GM12891 (cell line): Measurements from ENCODE around the gene EFNA2.

Source experiments
- POLR2A ChIP-seq: IDR thresholded peaks from 2 replicates; pipeline ENCODE4 v1.6.1; 2011; ENCODE audit warnings: low read depth, low read length, control low read depth
- POLR2AphosphoS5 ChIP-seq: IDR thresholded peaks from 2 replicates; pipeline ENCODE4 v1.6.1; 2011; ENCODE audit warnings: low read depth, low read length, control low read depth
- POU2F2 ChIP-seq: IDR thresholded peaks from 2 replicates; pipeline ENCODE4 v1.6.1; 2011; ENCODE audit warnings: low read depth, mild to moderate bottlenecking, control low read depth, low read length, moderate library complexity

- TF ChIP-seq POLR2AphosphoS5 (no peak), POLR2A (no peak), POU2F2 (no peak)
These were observed 5.3 kb downstream of the EFNA2 start for GRCh38 chr19:1290703-1291651.
